HG02588 (cell line): ENCODE measurements around the gene CGRRF1.

Source experiments
- ATAC-seq: cut with Tn5 transposase; IDR thresholded peaks from one replicate; pipeline ENCODE4 v1.9.1; 2021; ENCODE audit warnings: mild to moderate bottlenecking, moderate library complexity; ENCODE audit not compliant: unreplicated experiment

Gene CGRRF1

DNA sequence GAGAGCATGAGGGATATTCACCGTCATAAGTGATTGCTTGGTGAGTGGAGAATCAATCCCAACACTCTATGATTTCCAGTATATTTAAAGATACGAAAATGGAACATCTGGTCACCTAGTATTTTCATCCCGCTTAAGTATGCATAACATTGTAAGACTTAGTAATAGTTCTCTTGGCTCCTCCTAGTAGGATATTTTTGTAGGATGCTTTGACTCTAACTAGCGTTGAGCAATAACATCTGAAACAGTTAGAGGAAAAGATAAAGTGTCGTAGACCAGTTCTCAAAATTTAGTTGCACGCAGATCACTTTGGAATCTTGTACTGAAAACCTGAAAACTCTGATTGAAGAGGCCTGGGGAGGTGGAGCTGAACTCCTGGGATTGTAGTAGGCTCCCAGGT, 64.8 kb downstream of the CGRRF1 start:
- no peak for ATAC-seq

- ATAC-seq: no peak
Observed at GRCh38 chr14:54577494-54577893, 67.8 kb downstream of the CGRRF1 start.

DNA sequence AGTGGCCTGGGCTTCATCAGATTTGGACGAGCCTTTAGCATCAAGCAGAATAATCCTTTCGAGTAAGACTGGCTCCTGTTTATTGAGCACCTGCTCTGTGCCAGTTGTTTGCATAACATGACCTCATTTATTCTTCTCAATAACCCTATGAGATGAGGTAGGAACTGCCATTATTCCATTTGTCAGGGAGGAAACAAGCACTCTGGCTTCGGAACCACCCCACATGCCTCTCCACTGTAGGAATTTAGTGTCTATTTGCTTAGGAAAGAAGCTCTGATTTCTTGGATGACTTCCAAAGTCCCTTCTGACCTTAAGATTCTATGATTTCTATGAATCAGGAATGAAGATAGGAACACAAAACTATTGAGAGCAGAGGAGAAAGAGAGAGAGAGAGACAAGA, 68.3 kb downstream of the CGRRF1 start:
- no peak for ATAC-seq

DNA sequence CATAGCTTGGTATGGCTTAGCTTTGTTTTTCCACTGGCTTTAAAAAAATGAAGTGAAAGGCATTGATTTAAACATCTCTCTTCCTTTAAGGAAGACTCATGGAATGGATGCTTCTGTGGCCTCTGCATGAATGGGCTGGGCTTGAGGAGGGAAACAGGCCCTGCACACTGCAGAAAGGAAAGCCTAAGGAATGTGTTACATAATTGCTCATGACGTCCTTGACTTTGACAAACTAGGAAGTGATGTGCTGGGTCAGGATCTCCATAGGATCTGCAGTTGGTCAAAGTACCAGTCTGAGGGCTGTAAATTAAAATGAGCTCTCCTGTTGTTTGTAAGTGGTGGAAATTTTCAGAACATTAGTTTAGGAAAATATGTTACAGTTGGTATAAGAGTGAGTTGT, 69.9 kb downstream of the CGRRF1 start:
- ATAC-seq: no peak

DNA sequence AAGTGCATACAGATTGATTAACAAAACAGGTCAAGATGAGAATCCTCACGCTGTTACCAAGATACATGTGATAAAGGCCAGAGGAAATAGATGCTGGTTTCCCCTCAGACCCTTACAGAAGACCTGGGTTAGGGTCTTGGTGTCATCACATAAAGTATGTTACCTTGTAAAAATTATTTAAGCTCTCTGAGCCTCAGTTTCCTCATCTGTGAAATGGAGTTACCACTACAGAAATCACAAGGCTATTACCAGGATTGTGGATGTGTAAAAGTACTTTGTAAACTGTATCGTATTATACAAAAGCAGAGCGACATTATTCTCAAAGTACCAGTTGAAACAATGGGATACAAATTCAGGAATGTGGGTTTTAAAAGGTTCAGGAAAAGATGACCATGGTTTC, 71.2 kb downstream of the CGRRF1 start:
- no peak for ATAC-seq

GRCh38 chr14:54582334-54582733, 72.6 kb downstream of the CGRRF1 start:
- no peak for ATAC-seq

GRCh38 chr14:54584097-54584496, 74.4 kb downstream of the CGRRF1 start:
- ATAC-seq: no peak

DNA sequence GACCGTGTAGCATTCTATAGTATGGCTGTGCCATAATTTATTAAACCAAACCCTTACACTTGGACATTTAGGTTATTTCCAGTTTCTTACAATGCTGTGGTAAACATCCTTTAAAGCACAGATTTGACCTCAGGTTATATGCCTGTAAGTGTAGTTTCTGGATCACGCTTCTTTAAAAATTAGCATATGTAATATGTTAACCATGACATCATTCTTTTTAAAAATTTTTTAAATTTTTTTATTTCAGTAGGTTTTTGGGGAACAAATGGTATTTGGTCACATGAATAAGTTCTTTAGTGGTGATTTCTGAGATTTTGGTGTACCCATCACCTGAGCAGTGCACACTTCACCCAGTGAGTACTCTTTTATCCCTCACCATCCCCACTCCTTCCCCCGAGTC, 75.5 kb downstream of the CGRRF1 start:
- no peak for ATAC-seq
